Neural progenitor cell (in vitro differentiated cells): ENCODE measurements around the gene MRGPRE.

Experiments
- EZH2 ChIP-seq: fragments of 200-600 bp; sonication (generic); IDR thresholded peaks from 2 replicates; pipeline ENCODE4 v1.6.1; 2017; ENCODE audit warnings: antibody characterized with exemption, mild to moderate bottlenecking, moderate library complexity
- EZH2phosphoT487 ChIP-seq: fragments of 200-600 bp; sonication (generic); IDR thresholded peaks from 2 replicates; pipeline ENCODE4 v1.6.1; 2017; ENCODE audit warnings: antibody characterized with exemption
- TF ChIP-seq, protein P1 (sequence below): fragments of 200-600 bp; sonication (generic); IDR thresholded peaks from 2 replicates; pipeline ENCODE4 v1.5.1; 2017; ENCODE audit warnings: antibody characterized with exemption, mild to moderate bottlenecking

DNA sequence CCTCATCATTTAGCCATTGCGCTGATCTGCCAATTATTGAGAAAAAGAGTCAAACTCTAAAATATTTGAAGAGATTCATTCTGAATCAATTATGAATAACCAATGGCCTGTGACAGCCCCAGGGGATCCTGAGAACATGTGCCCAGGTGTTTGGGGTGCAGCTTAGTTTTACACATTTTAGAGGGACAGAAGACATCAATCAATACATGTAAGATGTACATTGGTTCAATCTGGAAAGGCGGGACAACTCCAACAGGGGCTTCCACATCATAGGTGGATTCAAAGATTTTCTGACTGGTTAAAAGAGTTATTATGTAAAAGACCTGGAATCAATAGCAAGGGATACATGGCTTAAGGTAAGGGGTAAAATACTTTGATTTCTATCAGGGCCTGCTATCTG is 4.9 kb upstream of the MRGPRE start:
- TF ChIP-seq, protein P1, sequence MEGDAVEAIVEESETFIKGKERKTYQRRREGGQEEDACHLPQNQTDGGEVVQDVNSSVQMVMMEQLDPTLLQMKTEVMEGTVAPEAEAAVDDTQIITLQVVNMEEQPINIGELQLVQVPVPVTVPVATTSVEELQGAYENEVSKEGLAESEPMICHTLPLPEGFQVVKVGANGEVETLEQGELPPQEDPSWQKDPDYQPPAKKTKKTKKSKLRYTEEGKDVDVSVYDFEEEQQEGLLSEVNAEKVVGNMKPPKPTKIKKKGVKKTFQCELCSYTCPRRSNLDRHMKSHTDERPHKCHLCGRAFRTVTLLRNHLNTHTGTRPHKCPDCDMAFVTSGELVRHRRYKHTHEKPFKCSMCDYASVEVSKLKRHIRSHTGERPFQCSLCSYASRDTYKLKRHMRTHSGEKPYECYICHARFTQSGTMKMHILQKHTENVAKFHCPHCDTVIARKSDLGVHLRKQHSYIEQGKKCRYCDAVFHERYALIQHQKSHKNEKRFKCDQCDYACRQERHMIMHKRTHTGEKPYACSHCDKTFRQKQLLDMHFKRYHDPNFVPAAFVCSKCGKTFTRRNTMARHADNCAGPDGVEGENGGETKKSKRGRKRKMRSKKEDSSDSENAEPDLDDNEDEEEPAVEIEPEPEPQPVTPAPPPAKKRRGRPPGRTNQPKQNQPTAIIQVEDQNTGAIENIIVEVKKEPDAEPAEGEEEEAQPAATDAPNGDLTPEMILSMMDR: no peak
- no peak for TF ChIP-seq EZH2phosphoT487
- no peak for TF ChIP-seq EZH2
